ENCODE measurements around the gene TMEM203.

DNA sequence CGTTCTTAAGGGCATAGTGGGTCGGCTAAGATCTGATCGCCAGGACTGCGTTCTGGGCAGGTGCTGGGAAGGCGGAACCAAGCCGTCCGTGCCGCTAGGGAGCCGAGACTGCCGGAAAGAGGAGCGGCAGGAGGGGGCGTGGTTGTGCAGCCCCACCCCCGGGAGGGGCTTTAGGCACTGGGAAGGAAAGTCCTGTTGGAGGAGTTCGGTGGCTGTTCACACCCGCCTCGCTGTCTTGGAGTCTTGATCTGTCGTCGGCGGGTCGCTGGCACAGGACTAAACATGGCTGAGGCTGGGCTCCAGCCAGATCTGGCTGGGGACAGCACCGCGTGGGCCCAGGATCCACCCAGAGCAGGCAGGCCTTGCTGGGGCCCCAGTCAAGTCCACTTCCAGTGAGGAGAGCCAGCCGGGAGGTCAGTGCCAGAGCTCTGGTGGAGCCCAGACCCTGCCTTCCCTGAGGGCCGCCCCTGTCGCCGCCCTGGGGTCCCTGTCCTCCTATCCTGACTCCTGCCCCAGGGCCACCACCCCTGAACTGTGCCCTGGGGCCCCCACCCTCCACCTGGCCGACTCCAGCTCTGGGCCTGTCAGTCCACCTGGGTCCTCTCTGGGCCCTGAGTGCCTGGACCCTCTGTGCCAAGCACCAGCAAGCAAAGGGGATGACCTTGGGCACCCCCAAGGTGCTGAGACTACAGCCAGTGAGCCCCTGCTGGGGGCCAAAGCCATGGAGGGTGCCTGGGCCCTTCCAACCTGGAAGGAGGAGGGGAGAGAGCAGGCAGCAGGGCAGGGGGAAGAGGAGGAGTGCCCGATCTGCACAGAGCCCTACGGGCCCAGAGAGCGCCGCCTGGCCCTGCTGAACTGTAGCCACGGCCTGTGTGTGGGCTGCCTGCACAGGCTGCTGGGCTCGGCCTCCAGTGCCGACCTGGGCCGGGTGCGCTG lies 12.1 kb upstream of the TMEM203 start:
- TF ChIP-seq TEAD4 (IDR thresholded peaks at IDR 0.05; ENCODE audit: borderline replicate concordance, insufficient read depth) (no peak), FOXM1 (IDR thresholded peaks at IDR 0.05; ENCODE audit: low read depth) (no peak), EZH2phosphoT487 (IDR thresholded peaks at IDR 0.05; ENCODE audit: borderline replicate concordance, low read depth) (no peak), YY1 (IDR thresholded peaks at IDR 0.05; ENCODE audit: low read depth) (no peak), JUND (IDR thresholded peaks at IDR 0.05) (no peak)
- TF ChIP-seq, protein P1, sequence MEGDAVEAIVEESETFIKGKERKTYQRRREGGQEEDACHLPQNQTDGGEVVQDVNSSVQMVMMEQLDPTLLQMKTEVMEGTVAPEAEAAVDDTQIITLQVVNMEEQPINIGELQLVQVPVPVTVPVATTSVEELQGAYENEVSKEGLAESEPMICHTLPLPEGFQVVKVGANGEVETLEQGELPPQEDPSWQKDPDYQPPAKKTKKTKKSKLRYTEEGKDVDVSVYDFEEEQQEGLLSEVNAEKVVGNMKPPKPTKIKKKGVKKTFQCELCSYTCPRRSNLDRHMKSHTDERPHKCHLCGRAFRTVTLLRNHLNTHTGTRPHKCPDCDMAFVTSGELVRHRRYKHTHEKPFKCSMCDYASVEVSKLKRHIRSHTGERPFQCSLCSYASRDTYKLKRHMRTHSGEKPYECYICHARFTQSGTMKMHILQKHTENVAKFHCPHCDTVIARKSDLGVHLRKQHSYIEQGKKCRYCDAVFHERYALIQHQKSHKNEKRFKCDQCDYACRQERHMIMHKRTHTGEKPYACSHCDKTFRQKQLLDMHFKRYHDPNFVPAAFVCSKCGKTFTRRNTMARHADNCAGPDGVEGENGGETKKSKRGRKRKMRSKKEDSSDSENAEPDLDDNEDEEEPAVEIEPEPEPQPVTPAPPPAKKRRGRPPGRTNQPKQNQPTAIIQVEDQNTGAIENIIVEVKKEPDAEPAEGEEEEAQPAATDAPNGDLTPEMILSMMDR (IDR thresholded peaks at IDR 0.05) = no peak
